Measurements from ENCODE around the gene KCNC2.
"Not testable (repeated sequence)": the region's sequence is repeated elsewhere in the genome, so short reads cannot be mapped to it uniquely, and the experiment has no call there.

Gene KCNC2
- 0 reads per million in 2 experiments for total RNA-seq

- DNase-seq (ENCODE audit: low read depth), result no peak
These were observed at the start of gene KCNC2 for GRCh38 chr12:75209812-75210138. KCNC2 (minus strand) TSS chr12:75209839.

GRCh38 chr12:75259143-75259542, 49.5 kb upstream of the KCNC2 start:
- DNase-seq (ENCODE audit: low read depth), result no peak

GRCh38 chr12:75257510-75257909, 47.9 kb upstream of the KCNC2 start:
- no peak for DNase-seq (ENCODE audit: low read depth)

- no peak for DNase-seq (ENCODE audit: low read depth)
These were observed 35.5 kb upstream of the KCNC2 start for GRCh38 chr12:75245108-75245507.

- DNase-seq (ENCODE audit: low read depth), result no peak
These were observed 30.3 kb upstream of the KCNC2 start for GRCh38 chr12:75239987-75240386.

GRCh38 chr12:75236206-75236605, 26.6 kb upstream of the KCNC2 start:
- DNase-seq (ENCODE audit: low read depth), result no peak

- no peak for DNase-seq (ENCODE audit: low read depth)
These were observed 17.5 kb upstream of the KCNC2 start for GRCh38 chr12:75227132-75227531.

- no peak for DNase-seq (ENCODE audit: low read depth)
These were observed 2.4 kb upstream of the KCNC2 start for GRCh38 chr12:75212072-75212471.

GRCh38 chr12:75208856-75209811, 505 bp downstream of the KCNC2 start:
- DNase-seq (ENCODE audit: low read depth), result no peak

- no peak for DNase-seq (ENCODE audit: low read depth)
These were observed 2.1 kb downstream of the KCNC2 start for GRCh38 chr12:75207338-75208083.

- no peak for DNase-seq (ENCODE audit: low read depth)
These were observed 4.1 kb downstream of the KCNC2 start for GRCh38 chr12:75205558-75205957.

- DNase-seq (ENCODE audit: low read depth), result no peak
These were observed 12.8 kb downstream of the KCNC2 start for GRCh38 chr12:75196865-75197264.

- DNase-seq (ENCODE audit: low read depth), result no peak
These were observed 13.2 kb downstream of the KCNC2 start for GRCh38 chr12:75196408-75196807.

GRCh38 chr12:75194250-75194649, 15.4 kb downstream of the KCNC2 start:
- DNase-seq (ENCODE audit: low read depth), result no peak

GRCh38 chr12:75192196-75192595, 17.4 kb downstream of the KCNC2 start:
- DNase-seq (ENCODE audit: low read depth), result no peak

- no peak for DNase-seq (ENCODE audit: low read depth)
These were observed 18.8 kb downstream of the KCNC2 start for GRCh38 chr12:75190846-75191245.

GRCh38 chr12:75185881-75186280, 23.8 kb downstream of the KCNC2 start:
- not testable (repeated sequence) for DNase-seq (ENCODE audit: low read depth)

GRCh38 chr12:75184516-75184915, 25.1 kb downstream of the KCNC2 start:
- DNase-seq (ENCODE audit: low read depth), result no peak

GRCh38 chr12:75183967-75184366, 25.7 kb downstream of the KCNC2 start:
- DNase-seq (ENCODE audit: low read depth), result no peak

GRCh38 chr12:75177997-75178396, 31.6 kb downstream of the KCNC2 start:
- no peak for DNase-seq (ENCODE audit: low read depth)

- DNase-seq (ENCODE audit: low read depth), result no peak
These were observed 37.0 kb downstream of the KCNC2 start for GRCh38 chr12:75172611-75173010.

GRCh38 chr12:75170640-75171185, 38.9 kb downstream of the KCNC2 start:
- DNase-seq (ENCODE audit: low read depth), result no peak

- DNase-seq (ENCODE audit: low read depth), result no peak
These were observed 46.8 kb downstream of the KCNC2 start for GRCh38 chr12:75162845-75163244.
